CD4-positive, alpha-beta memory T cell (primary cell): ENCODE measurements around the gene MVB12A. TPM values are rescaled to one million over a fixed set of nuclear protein-coding genes. Genes with fewer than 3 reads are reported as not detected.

Experiments used
- CTCF ChIA-PET: fragments of 350-600 bp; sonication (Branson Sonifier 250); formaldehyde crosslinking; loops from one replicate; lab custom pipeline; 2021; ENCODE audit warnings: inconsistent platforms; ENCODE audit not compliant: partially characterized antibody; lab: Charles Lee
- POLR2A ChIA-PET: fragments of 350-600 bp; sonication (Branson Sonifier 250); formaldehyde crosslinking; loops from one replicate; lab custom pipeline; 2021; ENCODE audit not compliant: partially characterized antibody; lab: Charles Lee
- DNase-seq, 5 donors: peaks; one replicate each; pipeline versions ENCODE4 v3.0.0 to v3.0.0-alpha.2; 2020 to 2022; ENCODE audit warnings: mixed read lengths in 1 of 5
- H3K27ac ChIP-seq: one replicate; pipeline ENCODE4 v1.7.0; 2013; ENCODE audit warnings: low read depth, low read length
- H3K27me3 ChIP-seq: 2 replicates; pipeline ENCODE4 v1.7.0; 2013; ENCODE audit warnings: mild to moderate bottlenecking, low read length, moderate library complexity; ENCODE audit not compliant: insufficient read depth
- H3K36me3 ChIP-seq: 2 replicates; pipeline ENCODE4 v1.7.0; 2013; ENCODE audit warnings: mild to moderate bottlenecking, low read length, moderate library complexity; ENCODE audit not compliant: insufficient read depth
- H3K4me1 ChIP-seq: 2 replicates; pipeline ENCODE4 v1.7.0; 2013; ENCODE audit warnings: mild to moderate bottlenecking, low read length, moderate library complexity; ENCODE audit not compliant: insufficient read depth
- H3K4me3 ChIP-seq, 2 donors: one replicate each; pipeline ENCODE4 v1.7.0; 2013; ENCODE audit warnings: low read length in 2 of 2, mild to moderate bottlenecking in 1 of 2
- H3K9me3 ChIP-seq, 2 donors: one replicate each; pipeline ENCODE4 v1.7.0; 2013; ENCODE audit warnings: low read length in 2 of 2, control low read depth in 1 of 2; ENCODE audit not compliant: control insufficient read depth in 1 of 2
- H3K27ac Mint-ChIP-seq, 7 donors: one replicate each; pipeline ENCODE4 v1.8.0; 2020 to 2021; ENCODE audit warnings: mixed read lengths in 7 of 7, mild to moderate bottlenecking in 6 of 7, inconsistent platforms in 3 of 7, moderate library complexity in 3 of 7
- H3K27me3 Mint-ChIP-seq, 2 donors: one replicate each; pipeline ENCODE4 v1.8.0; 2020 to 2021; ENCODE audit warnings: mixed read lengths in 2 of 2
- H3K36me3 Mint-ChIP-seq, 2 donors: one replicate each; pipeline ENCODE4 v1.8.0; 2020 to 2021; ENCODE audit warnings: mixed read lengths in 2 of 2, inconsistent platforms in 1 of 2, mild to moderate bottlenecking in 1 of 2
- H3K4me1 Mint-ChIP-seq, 4 donors: one replicate each; pipeline ENCODE4 v1.8.0; 2020 to 2021; ENCODE audit warnings: mixed read lengths in 4 of 4, mild to moderate bottlenecking in 1 of 4
- H3K4me3 Mint-ChIP-seq, 8 donors: one replicate each; pipeline ENCODE4 v1.8.0; 2020 to 2021; ENCODE audit warnings: mixed read lengths in 8 of 8, mild to moderate bottlenecking in 7 of 8, moderate library complexity in 6 of 8, inconsistent platforms in 3 of 8
- H3K9me3 Mint-ChIP-seq, 8 donors: one replicate each; pipeline ENCODE4 v1.8.0; 2020 to 2021; ENCODE audit warnings: mixed read lengths in 8 of 8, mild to moderate bottlenecking in 5 of 8, inconsistent platforms in 3 of 8, moderate library complexity in 1 of 8
- intact Hi-C: fragments of 100-400 bp; cut with micrococcal nuclease; formaldehyde crosslinking; loops from one replicate; pipeline ENCODE4 v1.15.1; 2023
- polyA plus RNA-seq, 2 donors: library from polyadenylated mRNA; unstranded; fragments of 300-500 nt; fragmentation: Illumina TruSeq; gene quantifications; one replicate each; pipeline ENCODE4 v1.2.3, GENCODE V29; 2021
- total RNA-seq, 2 experiments: library from RNA; stranded (reverse); gene quantifications; one replicate each; pipeline ENCODE4 v1.2.3, GENCODE V29; 2021

MVB12A gene
- total and polyA plus RNA-seq, 4 experiments from 2014 or later, result 29.5 to 38.0 (median 34.0) TPM

GRCh38 chr19:17389288-17389687, 30.6 kb upstream of the MVB12A start:
- intact Hi-C loops, result no loop called here
- Mint-ChIP-seq H3K4me3 (peak overlapping the region in 3 of 8 donors; percentile 2 to 65 (median 44)), H3K36me3 (no peaks in the 10 kb centered on the region), H3K27me3 (no peaks in the 10 kb centered on the region), H3K4me1 (peaks cover 8 to 15% (median 12%) of the 10 kb centered on the region in 4 donors), H3K27ac (peak overlapping the region in 1 of 7 donors; percentile 4), H3K9me3 (peaks cover 0 to 2% (median 0%) of the 10 kb centered on the region in 8 donors)
- DNase-seq, result no peak
- no peaks in the 10 kb centered on the region for H3K27me3 ChIP-seq
- H3K4me3 ChIP-seq, result no peak overlapping the region
- peaks cover 19% of the 10 kb centered on the region for H3K4me1 ChIP-seq
- POLR2A ChIA-PET, result interaction anchor here (0.6 to 2.0 kb wide), 6 partner anchors 17 to 125 kb away, joined by 3 to 6 read pairs (median 4); partner anchors contain the start of genes ANO8, MVB12A and USHBP1
- H3K36me3 ChIP-seq, result no peaks in the 10 kb centered on the region
- CTCF ChIA-PET, result interaction anchor here (1.0 to 8.0 kb wide), 25 partner anchors 8 to 218 kb away, joined by 3 to 65 read pairs (median 6); partner anchors contain the start of genes BABAM1, DDA1, MRPL34 and MVB12A
- no peak overlapping the region for H3K27ac ChIP-seq
- H3K9me3 ChIP-seq, result no peaks in the 10 kb centered on the region

GRCh38 chr19:17389957-17390664, 29.7 kb upstream of the MVB12A start:
- no peaks in the 10 kb centered on the region for H3K36me3 Mint-ChIP-seq
- H3K4me3 ChIP-seq, result peak overlapping the region in 1 of 2 donors; percentile 29
- intact Hi-C loops, result loop anchor here (5.0 kb wide), 1 partner anchor 323 kb away; no protein-coding TSS in a partner anchor
- no peaks in the 10 kb centered on the region for H3K36me3 ChIP-seq
- ChIA-PET CTCF (interaction anchor here (0.7 to 8.0 kb wide), 24 partner anchors 9 to 217 kb away, joined by 3 to 65 read pairs (median 6); partner anchors contain the start of genes BST2, DDA1, MRPL34 and MVB12A), POLR2A (interaction anchor here (0.9 to 2.0 kb wide), 6 partner anchors 16 to 76 kb away, joined by 3 to 6 read pairs (median 4); partner anchors contain the start of genes ANO8 and MVB12A)
- H3K27me3 Mint-ChIP-seq, result no peaks in the 10 kb centered on the region
- DNase-seq, result no peak
- H3K27me3 ChIP-seq, result no peaks in the 10 kb centered on the region
- H3K4me3 Mint-ChIP-seq, result peak overlapping the region; percentile 35 to 94 (median 91)
- H3K4me1 ChIP-seq, result peaks cover 24% of the 10 kb centered on the region
- H3K9me3 Mint-ChIP-seq, result peaks cover 0 to 2% (median 0%) of the 10 kb centered on the region in 8 donors
- peak overlapping the region; percentile 34 for H3K27ac ChIP-seq
- H3K4me1 Mint-ChIP-seq, result peaks cover 11 to 20% (median 16%) of the 10 kb centered on the region in 4 donors
- H3K27ac Mint-ChIP-seq, result peak overlapping the region in 1 of 7 donors; percentile 15
- H3K9me3 ChIP-seq, result no peaks in the 10 kb centered on the region

DNA sequence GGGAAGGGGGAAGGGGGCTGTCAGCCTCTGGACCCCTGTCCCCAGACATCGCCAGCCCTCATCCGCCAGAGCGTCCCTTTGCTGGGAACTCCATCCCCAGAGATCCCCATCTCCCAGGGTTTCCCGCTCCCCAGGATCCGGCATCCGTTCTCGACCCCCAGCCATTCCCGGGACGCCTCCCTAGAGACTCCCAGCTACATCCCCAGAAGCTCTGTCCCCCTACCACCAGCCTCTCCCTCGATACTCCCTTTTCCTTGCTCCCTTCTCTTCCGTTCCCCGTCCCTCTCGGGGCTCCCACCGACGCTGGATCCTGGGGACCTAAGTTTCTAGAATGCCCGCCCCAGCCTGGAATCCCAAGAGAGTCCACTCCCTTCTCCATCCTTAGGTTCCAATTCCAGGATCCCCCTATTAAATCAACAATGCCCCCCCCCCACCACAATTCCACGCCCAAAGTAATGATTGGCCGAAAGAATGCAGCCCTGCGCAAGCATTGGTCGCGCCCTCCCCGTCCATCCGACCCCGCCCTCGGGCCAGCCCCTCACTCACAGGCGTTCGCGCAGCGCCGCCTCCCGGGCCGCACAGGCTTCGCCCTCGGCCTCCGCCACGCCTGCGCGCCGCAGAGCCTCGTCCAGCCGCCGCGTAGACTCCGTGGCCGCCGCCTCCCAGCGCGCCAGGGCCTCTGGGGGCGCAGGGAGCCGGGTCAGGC, 29.0 kb upstream of the MVB12A start:
- peaks cover 14 to 24% (median 19%) of the 10 kb centered on the region in 4 donors for H3K4me1 Mint-ChIP-seq
- POLR2A ChIA-PET, result interaction anchor here (0.9 to 1.8 kb wide), 6 partner anchors 15 to 315 kb away, joined by 3 to 5 read pairs (median 4); partner anchors contain the start of genes BST2, HAUS8, MVB12A and MYO9B

DNA sequence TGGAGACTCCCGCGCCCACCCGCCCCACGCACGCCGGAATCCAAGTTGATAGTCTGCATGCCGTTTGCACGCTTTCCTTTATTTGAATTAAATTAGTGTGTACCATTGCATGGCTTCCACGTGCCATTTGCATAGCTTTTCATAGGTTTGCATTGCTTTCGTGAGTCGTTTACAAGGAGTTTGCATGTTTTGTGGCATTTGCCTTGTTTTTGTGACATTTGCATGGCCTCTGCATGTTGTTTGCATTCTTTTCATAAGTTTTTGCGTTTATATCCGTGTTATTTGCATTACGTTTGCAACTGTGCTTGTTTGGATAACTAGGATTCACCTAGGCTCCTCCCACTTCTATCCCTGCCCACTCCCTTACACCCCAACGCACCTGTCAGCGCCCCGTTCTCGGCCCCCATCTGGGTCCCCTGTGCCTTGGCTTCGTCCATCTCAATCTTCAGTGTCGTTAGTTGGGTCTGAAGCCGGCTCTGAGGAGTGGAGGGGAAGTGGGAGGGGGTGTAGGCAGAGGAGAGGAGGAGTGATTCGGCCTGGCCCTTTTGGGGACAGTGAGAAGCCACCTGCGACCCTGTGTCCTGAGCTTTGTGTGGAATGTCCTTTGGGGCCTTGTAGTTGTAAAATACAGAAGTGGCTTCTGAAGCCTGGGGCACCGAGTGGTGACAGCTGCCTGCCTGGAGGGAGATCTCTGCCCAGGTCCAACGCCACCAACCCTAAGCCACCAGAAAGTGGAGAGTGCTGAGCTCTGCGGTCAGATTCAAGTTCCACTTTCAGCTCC, 28.3 kb upstream of the MVB12A start:
- Mint-ChIP-seq H3K4me1 (peaks cover 12 to 24% (median 19%) of the 10 kb centered on the region in 4 donors), H3K36me3 (no peaks in the 10 kb centered on the region), H3K27me3 (no peaks in the 10 kb centered on the region), H3K4me3 (peak overlapping the region; percentile 73 to 92 (median 80)), H3K9me3 (peaks cover 0 to 2% (median 0%) of the 10 kb centered on the region in 8 donors), H3K27ac (peak overlapping the region in 3 of 7 donors; percentile 17 to 77 (median 38))
- H3K27me3 ChIP-seq, result no peaks in the 10 kb centered on the region
- no peaks in the 10 kb centered on the region for H3K36me3 ChIP-seq
- no peak overlapping the region for H3K27ac ChIP-seq
- DNase-seq, result no peak
- H3K9me3 ChIP-seq, result no peaks in the 10 kb centered on the region
- peaks cover 27% of the 10 kb centered on the region for H3K4me1 ChIP-seq
- intact Hi-C loops, result loop anchor here (1.0 to 5.0 kb wide), 4 partner anchors 57 to 324 kb away; partner anchors contain the start of gene ANO8
- CTCF ChIA-PET, result interaction anchor here (0.7 to 8.0 kb wide), 13 partner anchors 12 to 179 kb away, joined by 3 to 65 read pairs (median 5); partner anchors contain the start of genes BST2, MVB12A, TMEM221 and USHBP1
- POLR2A ChIA-PET, result interaction anchor here (0.7 to 1.4 kb wide), 6 partner anchors 11 to 404 kb away, joined by 3 to 6 read pairs (median 4); partner anchors contain the start of genes BST2, HAUS8, MVB12A and MYO9B
- peak overlapping the region; percentile 29 to 69 for H3K4me3 ChIP-seq

More for the DNA sequence above, 29.0 kb upstream of the MVB12A start:
- Histone ChIP-seq H3K9me3 (no peaks in the 10 kb centered on the region), H3K4me1 (peaks cover 27% of the 10 kb centered on the region), H3K27me3 (no peaks in the 10 kb centered on the region), H3K27ac (peak overlapping the region; percentile 34), H3K4me3 (peak overlapping the region; percentile 29 to 63), H3K36me3 (no peaks in the 10 kb centered on the region)
- no peaks in the 10 kb centered on the region for H3K36me3 Mint-ChIP-seq
- no peaks in the 10 kb centered on the region for H3K27me3 Mint-ChIP-seq
- peak; percentile 83 to 86 (median 83) for DNase-seq
- CTCF ChIA-PET, result interaction anchor here (0.7 to 8.0 kb wide), 19 partner anchors 9 to 130 kb away, joined by 3 to 65 read pairs (median 5); partner anchors contain the start of genes BST2, MRPL34, MVB12A and TMEM221
- peaks cover 0 to 2% (median 0%) of the 10 kb centered on the region in 8 donors for H3K9me3 Mint-ChIP-seq
- H3K27ac Mint-ChIP-seq, result peak overlapping the region; percentile 30 to 94 (median 64)
- intact Hi-C loops, result loop anchor here (1.0 to 5.0 kb wide), 4 partner anchors 57 to 324 kb away; partner anchors contain the start of gene ANO8
- H3K4me3 Mint-ChIP-seq, result peak overlapping the region; percentile 88 to 94 (median 91)

- H3K36me3 ChIP-seq, result no peaks in the 10 kb centered on the region
- Mint-ChIP-seq H3K4me1 (peaks cover 12 to 24% (median 19%) of the 10 kb centered on the region in 4 donors), H3K9me3 (peaks cover 0 to 2% (median 0%) of the 10 kb centered on the region in 8 donors), H3K4me3 (peak overlapping the region in 3 of 8 donors; percentile 2 to 52 (median 48)), H3K27me3 (no peaks in the 10 kb centered on the region), H3K36me3 (peaks cover 0 to 3% of the 10 kb centered on the region in 2 donors), H3K27ac (no peak overlapping the region)
- intact Hi-C loops, result loop anchor here (5.0 kb wide), 1 partner anchor 326 kb away; no protein-coding TSS in a partner anchor
- H3K4me3 ChIP-seq, result no peak overlapping the region
- H3K9me3 ChIP-seq, result no peaks in the 10 kb centered on the region
- CTCF ChIA-PET, result interaction anchor here (1.0 to 4.8 kb wide), 6 partner anchors 10 to 74 kb away, joined by 3 to 50 read pairs (median 12); partner anchors contain the start of genes BST2, MVB12A and TMEM221
- DNase-seq, result no peak
- POLR2A ChIA-PET, result interaction anchor here (1.3 kb wide), 1 partner anchor 26 kb away, joined by 5 read pairs; the partner anchor contains the start of gene MVB12A
- H3K27me3 ChIP-seq, result no peaks in the 10 kb centered on the region
- peaks cover 27% of the 10 kb centered on the region for H3K4me1 ChIP-seq
- H3K27ac ChIP-seq, result no peak overlapping the region
Observed at GRCh38 chr19:17393002-17393401, 26.8 kb upstream of the MVB12A start.
